ENCODE measurements around the gene ARL16. TPM values are rescaled to one million over a fixed set of nuclear protein-coding genes. Genes with fewer than 3 reads are reported as not detected.
A peak's percentile ranks its signal among the peaks of the same experiment; 100 is the strongest.

ARL16 gene
- total RNA-seq, 1 donor from 2014 or later: 34.0 TPM

- DNase-seq: no peak
Measured at GRCh38 chr17:81712468-81713003, 28.9 kb upstream of the ARL16 start.

GRCh38 chr17:81711814-81712467 is 28.3 kb upstream of the ARL16 start, which contains the start of gene SLC25A10:
Gene SLC25A10, plus strand, starts transcription at chr17:81712284. Its CDS starts 143 bp downstream, at chr17:81712427.
- DNase-seq: peak; percentile 48

GRCh38 chr17:81710514-81711308 is 27.1 kb upstream of the ARL16 start:
- DNase-seq: no peak

- DNase-seq: no peak
Measured at GRCh38 chr17:81708739-81709185, 25.2 kb upstream of the ARL16 start.

- DNase-seq: no peak
Measured at GRCh38 chr17:81707725-81708646, 24.4 kb upstream of the ARL16 start.

GRCh38 chr17:81706757-81707624 is 23.4 kb upstream of the ARL16 start:
- DNase-seq: no peak

GRCh38 chr17:81706232-81706611 is 22.6 kb upstream of the ARL16 start:
- DNase-seq: no peak

- no peak for DNase-seq
Measured at GRCh38 chr17:81705518-81706231, 22.1 kb upstream of the ARL16 start.

- no peak for DNase-seq
Measured at GRCh38 chr17:81703747-81704654, 20.4 kb upstream of the ARL16 start.

GRCh38 chr17:81702934-81703746 is 19.5 kb upstream of the ARL16 start, which contains the start of gene MRPL12:
Gene MRPL12, plus strand, starts transcription at chr17:81703367. Its CDS starts 135 bp downstream, at chr17:81703502.
- peak; percentile 86 for DNase-seq

- no peak for DNase-seq
Measured at GRCh38 chr17:81701288-81702071, 17.9 kb upstream of the ARL16 start.

GRCh38 chr17:81700353-81701287 is 17.0 kb upstream of the ARL16 start:
- DNase-seq: no peak

GRCh38 chr17:81697261-81698044 is 13.9 kb upstream of the ARL16 start:
- no peak for DNase-seq

- no peak for DNase-seq
Measured at GRCh38 chr17:81696218-81696941, 12.8 kb upstream of the ARL16 start.

GRCh38 chr17:81695801-81696200 is 12.2 kb upstream of the ARL16 start:
- DNase-seq: no peak

Measured in occipital lobe (tissue), 2 donors.